ENCODE results near the gene CLTCL1. TPM values are rescaled to one million over a fixed set of nuclear protein-coding genes. Genes with fewer than 3 reads are reported as not detected.
"Not testable (repeated sequence)": the region's sequence is repeated elsewhere in the genome, so short reads cannot be mapped to it uniquely, and the experiment has no call there.

Gene CLTCL1
- total and polyA plus RNA-seq, 2 donors (not counting 1 experiment from before 2014, with no cell fraction given) = 1.0 to 5.5 TPM

GRCh38 chr22:19307872-19308271 is 16.4 kb upstream of the CLTCL1 start:
- H3K4me1 Mint-ChIP-seq = no peaks in the 10 kb centered on the region
- Histone ChIP-seq H3K9me3 (ENCODE audit: control extremely low read depth in 1 of 3, control insufficient read depth in 2 of 3, insufficient read depth in 1 of 3, low read length in 2 of 3) (peaks cover 0 to 3% (median 0%) of the 10 kb centered on the region in 3 donors), H3K4me3 (ENCODE audit: control extremely low read depth in 1 of 5, extremely low read depth in 1 of 5, insufficient read depth in 1 of 5, low read depth in 2 of 5, low read length in 4 of 5) (no peak overlapping the region), H4K20me1 (ENCODE audit: control insufficient read depth, insufficient read depth, low read length, poor library complexity, severe bottlenecking) (no peaks in the 10 kb centered on the region), H3K4me2 (replicated peaks; ENCODE audit: low read depth, low read length, poor library complexity, severe bottlenecking) (no peak overlapping the region), H2AFZ (ENCODE audit: insufficient read depth, low read depth, low read length, poor library complexity, severe bottlenecking) (no peak overlapping the region), H3K27ac (ENCODE audit: low read length in 2 of 2) (no peak overlapping the region), H3K36me3 (replicated peaks in 1 of 2; ENCODE audit: control extremely low read depth in 1 of 2, control insufficient read depth in 1 of 2, extremely low read depth in 1 of 2, insufficient read depth in 2 of 2, low read length in 1 of 2) (no peaks in the 10 kb centered on the region), H3K27me3 (replicated peaks in 1 of 4; ENCODE audit: control extremely low read depth in 1 of 4, control insufficient read depth in 3 of 4, insufficient read depth in 4 of 4, low read length in 3 of 4) (no peaks in the 10 kb centered on the region), H3K9ac (ENCODE audit: low read length) (no peak overlapping the region), H3K4me1 (ENCODE audit: control insufficient read depth in 2 of 2, insufficient read depth in 2 of 2, low read length in 2 of 2) (no peaks in the 10 kb centered on the region), H3K79me2 (ENCODE audit: control insufficient read depth, insufficient read depth, low read length) (no peaks in the 10 kb centered on the region)
- no peaks in the 10 kb centered on the region for H3K9me3 Mint-ChIP-seq (ENCODE audit: insufficient read depth)
- no peak for TF ChIP-seq CTCF (IDR thresholded peaks at IDR 0.05)
- TF ChIP-seq EZH2 (IDR thresholded peaks at IDR 0.05; ENCODE audit: borderline replicate concordance, insufficient read depth, low read depth, low read length, poor library complexity, severe bottlenecking) = no peak
- intact Hi-C loops (cut with micrococcal nuclease) = no loop called here
- POLR2A ChIA-PET = no interaction called here
- WGBS (ENCODE audit: insufficient coverage) = no CpG with 5 or more reads among the region's 2 CpGs
- ATAC-seq (ENCODE audit: low read depth) (no peak), DNase-seq (no peak)
- no peaks in the 10 kb centered on the region for H3K27me3 Mint-ChIP-seq
- no peak overlapping the region for H3K4me3 Mint-ChIP-seq
- CTCF ChIA-PET = no interaction called here
- H3K27ac Mint-ChIP-seq = no peak overlapping the region

GRCh38 chr22:19306535-19306934 is 15.0 kb upstream of the CLTCL1 start:
- ATAC-seq (ENCODE audit: low read depth); H3K79me2 ChIP-seq (ENCODE audit: control insufficient read depth, insufficient read depth, low read length); H4K20me1 ChIP-seq (ENCODE audit: control insufficient read depth, insufficient read depth, low read length, poor library complexity, severe bottlenecking); H3K27me3 Mint-ChIP-seq; intact Hi-C loops (cut with micrococcal nuclease); H2AFZ ChIP-seq (ENCODE audit: insufficient read depth, low read depth, low read length, poor library complexity, severe bottlenecking); H3K9ac ChIP-seq (ENCODE audit: low read length); POLR2A ChIA-PET; CTCF ChIA-PET; H3K36me3 ChIP-seq (replicated peaks in 1 of 2; ENCODE audit: control extremely low read depth in 1 of 2, control insufficient read depth in 1 of 2, extremely low read depth in 1 of 2, insufficient read depth in 2 of 2, low read length in 1 of 2); H3K4me1 Mint-ChIP-seq; H3K9me3 Mint-ChIP-seq (ENCODE audit: insufficient read depth); DNase-seq; H3K4me3 Mint-ChIP-seq; H3K4me1 ChIP-seq (ENCODE audit: control insufficient read depth in 2 of 2, insufficient read depth in 2 of 2, low read length in 2 of 2); H3K4me2 ChIP-seq (replicated peaks; ENCODE audit: low read depth, low read length, poor library complexity, severe bottlenecking); H3K27me3 ChIP-seq (replicated peaks in 1 of 4; ENCODE audit: control extremely low read depth in 1 of 4, control insufficient read depth in 3 of 4, insufficient read depth in 4 of 4, low read length in 3 of 4); H3K27ac ChIP-seq (ENCODE audit: low read length in 2 of 2); H3K27ac Mint-ChIP-seq; H3K4me3 ChIP-seq (ENCODE audit: control extremely low read depth in 1 of 5, extremely low read depth in 1 of 5, insufficient read depth in 1 of 5, low read depth in 2 of 5, low read length in 4 of 5); H3K9me3 ChIP-seq (ENCODE audit: control extremely low read depth in 1 of 3, control insufficient read depth in 2 of 3, insufficient read depth in 1 of 3, low read length in 2 of 3): not testable (repeated sequence)
- 96% methylated on average over 5 of the region's 6 CpGs for WGBS (ENCODE audit: insufficient coverage)

All from B cell (primary cell).